Suprapubic skin (tissue), 4 donors: Measurements from ENCODE around the gene CTSD. TPM values are rescaled to one million over a fixed set of nuclear protein-coding genes. Genes with fewer than 3 reads are reported as not detected.
A peak's percentile ranks its signal among the peaks of the same experiment; 100 is the strongest.

Source experiments
- DNase-seq, 2 donors: peaks; one replicate each; pipeline ENCODE4 v3.0.0-alpha.2; 2019; ENCODE audit warnings: low spot score in 2 of 2
- H3K27ac ChIP-seq: fragments of 200-600 bp; sonication (generic); one replicate; pipeline ENCODE4 v1.5.1; 2019
- H3K27me3 ChIP-seq: fragments of 200-600 bp; sonication (generic); one replicate; pipeline ENCODE4 v1.5.1; 2019
- H3K36me3 ChIP-seq: fragments of 200-600 bp; sonication (generic); one replicate; pipeline ENCODE4 v1.5.1; 2019
- H3K4me1 ChIP-seq: fragments of 200-600 bp; sonication (generic); one replicate; pipeline ENCODE4 v1.5.1; 2019
- H3K4me3 ChIP-seq: fragments of 200-600 bp; sonication (generic); one replicate; pipeline ENCODE4 v1.5.1; 2019; ENCODE audit warnings: mild to moderate bottlenecking
- H3K9me3 ChIP-seq: fragments of 200-600 bp; sonication (generic); one replicate; pipeline ENCODE4 v1.5.1; 2019
- EP300 ChIP-seq: sonication (generic); formaldehyde crosslinking; IDR thresholded peaks from one replicate; pipeline ENCODE4 v1.6.1; 2017; ENCODE audit warnings: antibody characterized with exemption
- POLR2A ChIP-seq, 2 donors: fragments of 450-650 bp; IDR thresholded peaks; one replicate each; pipeline ENCODE4 v1.6.1; 2017; ENCODE audit warnings: antibody characterized with exemption in 2 of 2, mild to moderate bottlenecking in 2 of 2, moderate library complexity in 2 of 2
- POLR2AphosphoS5 ChIP-seq, 3 donors: sonication (generic); formaldehyde crosslinking; IDR thresholded peaks; one replicate each; pipeline ENCODE4 v1.6.1; 2017; ENCODE audit warnings: antibody characterized with exemption in 3 of 3
- WGBS: methylation state at CpG from one replicate; pipeline ENCODE4 v1.1.5; 2018; 5-methylcytosine and 5-hydroxymethylcytosine counted together
- total RNA-seq, 4 donors: library from RNA; depleted of rRNA; stranded (reverse); fragments of >200 nt; gene quantifications; one replicate each; pipeline ENCODE4 v1.1.0, GENCODE V29; 2016
- TF ChIP-seq, protein P1 (sequence below), 2 donors: fragments of 200-600 bp in 1 of 2; fragments of 450-650 bp in 1 of 2; sonication (generic) in 1 of 2; IDR thresholded peaks; one replicate each; pipeline ENCODE4 v1.5.1; 2016 to 2019; ENCODE audit warnings: antibody characterized with exemption in 2 of 2, mild to moderate bottlenecking in 1 of 2, moderate library complexity in 1 of 2

CTSD gene
- total RNA-seq, 4 donors from 2014 or later: 319 to 596 (median 469) TPM

GRCh38 chr11:1763336-1763795 is 361 bp downstream of the CTSD start:
- WGBS: no CpG with 5 or more reads among the region's 32 CpGs
- Histone ChIP-seq H3K27me3 (no peaks in the 10 kb centered on the region), H3K36me3 (peaks cover 31% of the 10 kb centered on the region), H3K27ac (peak overlapping the region; percentile 88), H3K9me3 (no peaks in the 10 kb centered on the region), H3K4me1 (peaks cover 55% of the 10 kb centered on the region), H3K4me3 (peak overlapping the region; percentile 74)
- DNase-seq: no peak
- TF ChIP-seq, protein P1, sequence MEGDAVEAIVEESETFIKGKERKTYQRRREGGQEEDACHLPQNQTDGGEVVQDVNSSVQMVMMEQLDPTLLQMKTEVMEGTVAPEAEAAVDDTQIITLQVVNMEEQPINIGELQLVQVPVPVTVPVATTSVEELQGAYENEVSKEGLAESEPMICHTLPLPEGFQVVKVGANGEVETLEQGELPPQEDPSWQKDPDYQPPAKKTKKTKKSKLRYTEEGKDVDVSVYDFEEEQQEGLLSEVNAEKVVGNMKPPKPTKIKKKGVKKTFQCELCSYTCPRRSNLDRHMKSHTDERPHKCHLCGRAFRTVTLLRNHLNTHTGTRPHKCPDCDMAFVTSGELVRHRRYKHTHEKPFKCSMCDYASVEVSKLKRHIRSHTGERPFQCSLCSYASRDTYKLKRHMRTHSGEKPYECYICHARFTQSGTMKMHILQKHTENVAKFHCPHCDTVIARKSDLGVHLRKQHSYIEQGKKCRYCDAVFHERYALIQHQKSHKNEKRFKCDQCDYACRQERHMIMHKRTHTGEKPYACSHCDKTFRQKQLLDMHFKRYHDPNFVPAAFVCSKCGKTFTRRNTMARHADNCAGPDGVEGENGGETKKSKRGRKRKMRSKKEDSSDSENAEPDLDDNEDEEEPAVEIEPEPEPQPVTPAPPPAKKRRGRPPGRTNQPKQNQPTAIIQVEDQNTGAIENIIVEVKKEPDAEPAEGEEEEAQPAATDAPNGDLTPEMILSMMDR (IDR thresholded peaks at IDR 0.05): no peak
- TF ChIP-seq POLR2A (IDR thresholded peaks at IDR 0.05) (no peak), POLR2AphosphoS5 (IDR thresholded peaks at IDR 0.05) (no peak), EP300 (no peak)

- peaks cover 61% of the 10 kb centered on the region for H3K4me1 ChIP-seq
- WGBS: 0% methylated on average over 4 of the region's 16 CpGs
- peak overlapping the region; percentile 74 for H3K4me3 ChIP-seq
- H3K27ac ChIP-seq: peak overlapping the region; percentile 88
- TF ChIP-seq POLR2AphosphoS5 (IDR thresholded peaks at IDR 0.05): peak in 1 of 3 donors; percentile 49
- TF ChIP-seq, protein P1 (IDR thresholded peaks at IDR 0.05): no peak
- DNase-seq: no peak
- H3K9me3 ChIP-seq: no peaks in the 10 kb centered on the region
- H3K36me3 ChIP-seq: peaks cover 37% of the 10 kb centered on the region
- H3K27me3 ChIP-seq: no peaks in the 10 kb centered on the region
These were observed 1.0 kb downstream of the CTSD start for GRCh38 chr11:1762537-1763302.

GRCh38 chr11:1761857-1762536 is 1.7 kb downstream of the CTSD start:
- DNase-seq: no peak
- peak overlapping the region; percentile 88 for H3K27ac ChIP-seq
- 57% methylated on average over 10 of the region's 12 CpGs for WGBS
- peaks cover 45% of the 10 kb centered on the region for H3K36me3 ChIP-seq
- no peaks in the 10 kb centered on the region for H3K27me3 ChIP-seq
- TF ChIP-seq POLR2AphosphoS5 (IDR thresholded peaks at IDR 0.05): no peak
- TF ChIP-seq, protein P1 (IDR thresholded peaks at IDR 0.05): no peak
- TF ChIP-seq POLR2A (IDR thresholded peaks at IDR 0.05): no peak
- no peak for TF ChIP-seq EP300
- H3K4me3 ChIP-seq: peak overlapping the region; percentile 74
- H3K9me3 ChIP-seq: no peaks in the 10 kb centered on the region
- H3K4me1 ChIP-seq: peaks cover 66% of the 10 kb centered on the region

DNA sequence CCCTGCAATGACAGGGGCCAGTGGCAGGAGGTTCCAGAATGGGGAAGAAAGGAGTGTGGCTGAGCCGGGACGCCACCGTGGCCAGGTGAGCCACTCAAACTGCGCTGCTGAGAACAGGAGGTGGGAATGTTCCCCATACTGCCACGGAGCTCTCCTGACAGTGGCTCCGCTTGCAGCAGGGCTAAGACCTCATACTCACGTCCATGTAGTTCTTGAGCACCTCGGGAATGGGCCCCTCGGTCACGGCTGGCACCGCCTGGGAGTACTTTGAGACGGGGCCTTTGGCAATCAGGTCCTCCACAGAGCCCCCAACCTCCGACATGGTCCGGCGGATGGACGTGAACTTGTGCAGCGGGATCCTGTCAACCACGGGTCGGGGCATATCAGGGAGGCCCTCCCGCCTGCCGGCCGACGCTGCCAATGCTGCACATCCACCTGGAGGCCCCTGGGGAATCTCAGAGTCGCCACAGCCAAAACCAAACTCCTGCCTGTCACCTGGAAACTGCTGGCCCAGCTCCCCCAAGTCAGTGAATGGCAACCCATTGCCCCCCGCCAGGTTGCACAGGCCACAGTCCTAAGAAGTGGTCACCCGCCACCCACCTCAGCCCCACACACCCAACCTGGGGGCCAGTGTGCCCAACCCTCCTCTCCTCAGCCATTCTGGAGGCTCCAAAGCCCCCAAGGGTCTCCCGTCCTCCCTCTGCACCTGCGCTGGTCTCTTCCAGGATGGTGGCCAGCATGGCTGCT is 2.4 kb downstream of the CTSD start:
- Histone ChIP-seq H3K36me3 (peaks cover 52% of the 10 kb centered on the region), H3K4me3 (peak overlapping the region; percentile 74), H3K9me3 (no peaks in the 10 kb centered on the region), H3K27ac (peak overlapping the region; percentile 88), H3K4me1 (peaks cover 73% of the 10 kb centered on the region), H3K27me3 (no peaks in the 10 kb centered on the region)
- DNase-seq: no peak
- WGBS: 77% methylated on average over 11 of the region's 28 CpGs
- no peak for TF ChIP-seq POLR2A (IDR thresholded peaks at IDR 0.05)
- TF ChIP-seq POLR2AphosphoS5 (IDR thresholded peaks at IDR 0.05): no peak
- TF ChIP-seq, protein P1 (IDR thresholded peaks at IDR 0.05): no peak
- TF ChIP-seq EP300: no peak
